ENCODE measurements around the gene ADARB2.

Gene ADARB2

GRCh38 chr10:1158066-1158465, 579.3 kb downstream of the ADARB2 start:
- no peaks in the 10 kb centered on the region for H3K36me3 ChIP-seq (ENCODE audit: insufficient read depth)
- H2AFZ ChIP-seq (ENCODE audit: low read depth) = no peak overlapping the region
- no peak overlapping the region for H3K27ac ChIP-seq
- H3K9ac ChIP-seq = no peak overlapping the region
- no peak overlapping the region for H3K4me3 ChIP-seq (IDR thresholded peaks at IDR 0.05; ENCODE audit: insufficient read depth, low read depth, low read length)
- no peaks in the 10 kb centered on the region for H3K27me3 ChIP-seq (ENCODE audit: insufficient read depth, low read depth)
- H3K4me2 ChIP-seq = no peak overlapping the region
- H3K79me2 ChIP-seq (ENCODE audit: insufficient read depth, low read depth) = no peaks in the 10 kb centered on the region
- TF ChIP-seq CTCF (conservative IDR thresholded peaks at IDR 0.05; ENCODE audit: low read depth, low read length) = no peak
- no peaks in the 10 kb centered on the region for H4K20me1 ChIP-seq (ENCODE audit: insufficient read depth)
- peaks cover 9% of the 10 kb centered on the region for H3K4me1 ChIP-seq (ENCODE audit: low read depth, poor library complexity, severe bottlenecking)

GRCh38 chr10:1157615-1157933, 579.8 kb downstream of the ADARB2 start:
- Histone ChIP-seq H3K4me3 (IDR thresholded peaks at IDR 0.05; ENCODE audit: insufficient read depth, low read depth, low read length) (no peak overlapping the region), H4K20me1 (ENCODE audit: insufficient read depth) (no peaks in the 10 kb centered on the region), H2AFZ (ENCODE audit: low read depth) (no peak overlapping the region), H3K27ac (no peak overlapping the region), H3K9ac (no peak overlapping the region), H3K4me1 (ENCODE audit: low read depth, poor library complexity, severe bottlenecking) (peaks cover 9% of the 10 kb centered on the region), H3K4me2 (no peak overlapping the region), H3K79me2 (ENCODE audit: insufficient read depth, low read depth) (no peaks in the 10 kb centered on the region), H3K27me3 (ENCODE audit: insufficient read depth, low read depth) (no peaks in the 10 kb centered on the region), H3K36me3 (ENCODE audit: insufficient read depth) (no peaks in the 10 kb centered on the region)
- TF ChIP-seq CTCF (conservative IDR thresholded peaks at IDR 0.05; ENCODE audit: low read depth, low read length) = no peak

GRCh38 chr10:1156921-1157614, 580.3 kb downstream of the ADARB2 start:
- H3K9ac ChIP-seq = no peak overlapping the region
- no peaks in the 10 kb centered on the region for H3K27me3 ChIP-seq (ENCODE audit: insufficient read depth, low read depth)
- H3K79me2 ChIP-seq (ENCODE audit: insufficient read depth, low read depth) = no peaks in the 10 kb centered on the region
- no peak overlapping the region for H3K4me2 ChIP-seq
- H3K27ac ChIP-seq = no peak overlapping the region
- no peak overlapping the region for H2AFZ ChIP-seq (ENCODE audit: low read depth)
- no peaks in the 10 kb centered on the region for H4K20me1 ChIP-seq (ENCODE audit: insufficient read depth)
- H3K4me3 ChIP-seq (IDR thresholded peaks at IDR 0.05; ENCODE audit: insufficient read depth, low read depth, low read length) = no peak overlapping the region
- no peaks in the 10 kb centered on the region for H3K36me3 ChIP-seq (ENCODE audit: insufficient read depth)
- H3K4me1 ChIP-seq (ENCODE audit: low read depth, poor library complexity, severe bottlenecking) = peaks cover 9% of the 10 kb centered on the region
- TF ChIP-seq CTCF (conservative IDR thresholded peaks at IDR 0.05; ENCODE audit: low read depth, low read length) = no peak

- no peaks in the 10 kb centered on the region for H3K27me3 ChIP-seq (ENCODE audit: insufficient read depth, low read depth)
Observed at GRCh38 chr10:1156616-1156886, 580.8 kb downstream of the ADARB2 start.

More at GRCh38 chr10:1156616-1156886, 580.8 kb downstream of the ADARB2 start:
- H3K9ac ChIP-seq = no peak overlapping the region
- no peak for TF ChIP-seq CTCF (conservative IDR thresholded peaks at IDR 0.05; ENCODE audit: low read depth, low read length)
- H2AFZ ChIP-seq (ENCODE audit: low read depth) = no peak overlapping the region
- no peak overlapping the region for H3K27ac ChIP-seq
- no peaks in the 10 kb centered on the region for H3K79me2 ChIP-seq (ENCODE audit: insufficient read depth, low read depth)
- no peaks in the 10 kb centered on the region for H4K20me1 ChIP-seq (ENCODE audit: insufficient read depth)
- H3K36me3 ChIP-seq (ENCODE audit: insufficient read depth) = no peaks in the 10 kb centered on the region
- no peak overlapping the region for H3K4me3 ChIP-seq (IDR thresholded peaks at IDR 0.05; ENCODE audit: insufficient read depth, low read depth, low read length)
- H3K4me1 ChIP-seq (ENCODE audit: low read depth, poor library complexity, severe bottlenecking) = peaks cover 9% of the 10 kb centered on the region
- no peak overlapping the region for H3K4me2 ChIP-seq
